Fibroblast of mammary gland (primary cell): ENCODE results near the gene NFATC1.

ENCODE experiments used
- DNase-seq: peaks from one replicate; pipeline ENCODE4 v3.0.0-alpha.2; 2010; ENCODE audit warnings: low read depth
- H3K4me3 ChIP-seq: 2 replicates; pipeline ENCODE4 v1.5.1; 2011; ENCODE audit warnings: low read depth, mild to moderate bottlenecking, low read length, moderate library complexity; ENCODE audit not compliant: control insufficient read depth
- TF ChIP-seq, protein P1 (sequence below): conservative IDR thresholded peaks from 2 replicates; pipeline ENCODE4 v1.5.1; 2011; ENCODE audit warnings: low read depth, low read length, inconsistent platforms; ENCODE audit not compliant: control insufficient read depth, insufficient read depth

NFATC1 gene

DNA sequence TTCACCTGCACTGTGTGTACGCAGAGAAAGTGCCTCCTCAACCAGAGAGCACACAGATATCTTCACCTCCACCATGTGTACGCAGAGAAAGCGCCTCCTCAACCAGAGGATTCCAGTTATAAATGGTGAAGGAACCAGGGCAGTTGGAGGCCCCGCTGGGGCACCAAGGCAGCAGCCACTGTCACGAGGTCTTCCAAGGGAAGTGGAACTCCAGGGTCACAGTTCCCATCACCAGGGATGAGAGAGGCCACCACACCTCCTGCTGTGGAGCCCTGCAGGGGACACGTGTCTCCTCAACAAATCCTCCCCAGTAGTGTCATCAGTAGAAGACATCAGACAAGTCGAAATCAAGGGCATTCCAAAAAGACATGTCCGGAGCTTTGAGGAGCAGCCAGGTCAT lies 28.2 kb upstream of the NFATC1 start:
- TF ChIP-seq, protein P1, sequence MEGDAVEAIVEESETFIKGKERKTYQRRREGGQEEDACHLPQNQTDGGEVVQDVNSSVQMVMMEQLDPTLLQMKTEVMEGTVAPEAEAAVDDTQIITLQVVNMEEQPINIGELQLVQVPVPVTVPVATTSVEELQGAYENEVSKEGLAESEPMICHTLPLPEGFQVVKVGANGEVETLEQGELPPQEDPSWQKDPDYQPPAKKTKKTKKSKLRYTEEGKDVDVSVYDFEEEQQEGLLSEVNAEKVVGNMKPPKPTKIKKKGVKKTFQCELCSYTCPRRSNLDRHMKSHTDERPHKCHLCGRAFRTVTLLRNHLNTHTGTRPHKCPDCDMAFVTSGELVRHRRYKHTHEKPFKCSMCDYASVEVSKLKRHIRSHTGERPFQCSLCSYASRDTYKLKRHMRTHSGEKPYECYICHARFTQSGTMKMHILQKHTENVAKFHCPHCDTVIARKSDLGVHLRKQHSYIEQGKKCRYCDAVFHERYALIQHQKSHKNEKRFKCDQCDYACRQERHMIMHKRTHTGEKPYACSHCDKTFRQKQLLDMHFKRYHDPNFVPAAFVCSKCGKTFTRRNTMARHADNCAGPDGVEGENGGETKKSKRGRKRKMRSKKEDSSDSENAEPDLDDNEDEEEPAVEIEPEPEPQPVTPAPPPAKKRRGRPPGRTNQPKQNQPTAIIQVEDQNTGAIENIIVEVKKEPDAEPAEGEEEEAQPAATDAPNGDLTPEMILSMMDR, result no peak
- no peak overlapping the region for H3K4me3 ChIP-seq
- no peak for DNase-seq

DNA sequence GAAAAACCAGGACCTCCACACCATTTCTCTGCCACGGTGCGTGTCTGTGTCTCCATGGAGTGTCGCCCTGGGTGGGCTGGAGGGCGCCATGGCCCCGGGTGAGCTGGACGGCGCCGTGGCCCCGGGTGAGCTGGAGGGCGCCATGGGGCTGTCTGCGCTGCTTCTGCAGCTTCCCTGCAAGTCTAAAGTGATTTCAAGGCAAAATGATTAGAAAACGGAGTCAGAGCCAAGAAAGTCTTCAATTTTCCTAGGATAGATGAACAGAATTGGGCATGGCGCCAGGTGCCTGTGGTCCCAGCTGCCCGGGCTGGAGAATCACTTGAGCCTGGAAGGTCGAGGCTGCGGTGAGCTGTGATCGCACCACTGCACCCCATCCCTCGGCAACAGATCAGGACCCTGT lies 27.7 kb upstream of the NFATC1 start:
- H3K4me3 ChIP-seq, result no peak overlapping the region
- TF ChIP-seq, protein P1, result no peak
- no peak for DNase-seq

DNA sequence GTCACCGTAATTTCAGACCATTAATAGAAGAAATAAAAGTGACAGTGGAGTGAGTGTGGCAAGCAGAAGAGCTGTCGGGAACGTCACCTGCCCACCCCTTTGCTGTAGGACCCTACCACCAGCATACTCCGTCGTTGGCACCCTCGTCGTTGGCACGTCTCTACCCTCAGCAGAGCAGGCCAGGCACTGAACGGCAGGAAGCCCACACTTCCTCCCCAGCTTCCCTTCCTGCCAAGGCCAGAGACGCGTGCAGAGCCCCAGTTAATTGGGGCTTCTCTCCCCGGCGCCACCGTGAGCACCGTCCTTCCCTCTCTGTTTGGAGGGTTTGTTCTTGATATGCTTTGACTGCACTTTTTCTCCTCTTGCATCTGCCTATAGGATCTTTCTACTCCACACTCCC lies 27.0 kb upstream of the NFATC1 start:
- DNase-seq, result no peak
- H3K4me3 ChIP-seq, result no peak overlapping the region
- TF ChIP-seq, protein P1, result no peak

DNA sequence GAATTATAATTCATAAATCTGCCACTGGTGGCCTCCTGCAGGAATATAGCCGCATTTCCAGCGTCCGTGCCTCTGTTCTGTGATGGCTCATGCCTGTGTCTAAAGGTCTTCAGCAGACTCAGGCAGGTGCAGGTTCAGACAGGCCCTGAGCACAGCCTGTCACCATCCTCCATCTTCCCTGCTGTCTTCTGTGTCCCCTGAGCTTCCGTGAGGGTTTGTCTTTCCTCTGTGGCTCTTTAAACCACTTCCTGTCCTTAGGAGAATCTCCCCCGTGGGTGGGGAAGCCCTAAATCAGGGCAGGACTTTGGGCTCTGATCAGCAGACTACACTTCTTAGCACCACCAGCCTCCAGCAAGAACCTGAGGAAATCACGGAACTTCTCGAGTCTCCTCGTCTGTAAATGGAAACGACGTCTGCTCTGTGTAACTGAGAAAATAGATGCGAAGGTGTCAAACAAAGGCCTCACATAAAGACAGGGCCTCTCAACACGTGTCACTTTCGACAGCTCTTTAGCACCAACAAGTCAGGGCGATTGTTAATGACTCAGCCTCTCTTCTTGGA lies 24.1 kb upstream of the NFATC1 start:
- DNase-seq, result no peak
- H3K4me3 ChIP-seq, result no peak overlapping the region
- TF ChIP-seq, protein P1, result no peak

DNA sequence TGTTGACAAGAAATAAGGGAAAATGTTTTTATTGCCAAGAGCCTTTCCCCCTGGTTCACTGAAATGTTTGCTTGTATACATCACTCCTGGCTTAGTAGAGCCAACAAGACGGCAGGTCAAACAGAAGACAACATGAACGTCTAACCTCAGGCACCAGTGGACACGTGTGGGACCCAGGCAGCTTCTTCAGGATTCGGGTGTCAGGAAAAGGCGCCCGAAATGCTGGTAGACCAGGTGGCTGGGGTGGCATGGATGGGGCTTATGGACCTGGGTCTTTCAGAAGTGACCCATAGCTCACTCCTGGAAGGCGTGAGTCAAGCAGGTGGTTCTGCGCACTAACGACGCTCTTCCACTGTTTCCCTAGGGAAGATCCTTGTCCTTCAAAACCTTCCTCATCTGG lies 23.3 kb upstream of the NFATC1 start:
- no peak overlapping the region for H3K4me3 ChIP-seq
- DNase-seq, result no peak
- TF ChIP-seq, protein P1, result no peak

DNA sequence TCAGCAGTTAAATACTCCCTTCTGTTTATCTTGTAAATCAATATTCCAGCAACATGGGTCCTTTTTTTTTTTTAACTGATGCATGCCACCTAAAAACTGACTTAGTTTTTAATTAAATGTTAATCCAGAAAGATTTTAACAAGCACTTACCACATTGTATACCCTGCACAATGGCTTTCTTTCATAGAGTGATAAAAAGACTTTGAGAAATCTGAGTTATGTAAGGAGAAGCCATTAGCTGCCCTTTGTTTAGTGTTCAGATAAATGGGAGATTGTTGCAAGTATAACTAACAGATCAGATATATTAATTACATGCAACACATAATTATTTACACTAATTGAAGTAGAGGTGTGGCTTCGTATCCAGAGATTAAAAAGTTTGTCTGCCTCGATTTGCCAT lies 22.7 kb upstream of the NFATC1 start:
- TF ChIP-seq, protein P1, result no peak
- H3K4me3 ChIP-seq, result no peak overlapping the region
- no peak for DNase-seq

DNA sequence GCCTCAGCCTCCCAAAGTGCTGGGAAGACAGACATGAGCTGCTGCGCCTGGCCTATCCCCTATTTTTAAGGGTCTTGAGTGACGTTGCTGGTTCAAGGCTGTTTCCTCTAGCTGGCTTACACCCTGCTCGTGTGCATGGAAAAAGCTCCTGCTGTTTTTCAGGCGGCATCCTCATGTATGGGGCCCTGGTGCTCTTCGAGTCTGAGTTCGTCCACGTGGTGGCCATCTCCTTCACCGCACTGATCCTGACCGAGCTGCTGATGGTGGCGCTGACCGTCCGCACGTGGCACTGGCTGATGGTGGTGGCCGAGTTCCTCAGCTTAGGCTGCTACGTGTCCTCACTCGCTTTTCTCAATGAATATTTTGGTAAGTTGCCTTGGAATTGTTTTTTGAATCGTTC lies 22.0 kb upstream of the NFATC1 start:
- DNase-seq, result no peak
- H3K4me3 ChIP-seq, result no peak overlapping the region
- TF ChIP-seq, protein P1, result no peak
